GM19397 (cell line): ENCODE measurements around the gene ECT2L.

Experiments
- ATAC-seq: cut with Tn5 transposase; IDR thresholded peaks from one replicate; pipeline ENCODE4 v1.9.1; 2021; ENCODE audit warnings: mild to moderate bottlenecking, moderate library complexity; ENCODE audit not compliant: unreplicated experiment

Gene ECT2L

GRCh38 chr6:138857775-138858174 is 61.9 kb downstream of the ECT2L start:
- ATAC-seq: no peak

- no peak for ATAC-seq
Measured at GRCh38 chr6:138862456-138862855, 66.6 kb downstream of the ECT2L start.

- ATAC-seq: no peak
Measured at GRCh38 chr6:138863321-138863720, 67.4 kb downstream of the ECT2L start.

- no peak for ATAC-seq
Measured at GRCh38 chr6:138864343-138864890, 68.5 kb downstream of the ECT2L start.

GRCh38 chr6:138865480-138866109 is 69.7 kb downstream of the ECT2L start:
- no peak for ATAC-seq

GRCh38 chr6:138868181-138868580 is 72.3 kb downstream of the ECT2L start:
- no peak for ATAC-seq

GRCh38 chr6:138869398-138869797 is 73.5 kb downstream of the ECT2L start:
- no peak for ATAC-seq

- no peak for ATAC-seq
Measured at GRCh38 chr6:138873191-138873590, 77.3 kb downstream of the ECT2L start.

- ATAC-seq: peak; percentile 70
Measured at GRCh38 chr6:138882369-138883017, 86.6 kb downstream of the ECT2L start.

- no peak for ATAC-seq
Measured at GRCh38 chr6:138885156-138885819, 89.4 kb downstream of the ECT2L start.

- no peak for ATAC-seq
Measured at GRCh38 chr6:138891255-138891986, 95.5 kb downstream of the ECT2L start.

GRCh38 chr6:138896104-138896756 is 100.3 kb downstream of the ECT2L start:
- no peak for ATAC-seq

- ATAC-seq: no peak
Measured at GRCh38 chr6:138897031-138897430, 101.1 kb downstream of the ECT2L start.

- ATAC-seq: no peak
Measured at GRCh38 chr6:138907167-138907566, 111.3 kb downstream of the ECT2L start.

GRCh38 chr6:138909511-138909910 is 113.6 kb downstream of the ECT2L start:
- ATAC-seq: no peak

GRCh38 chr6:138909975-138910374 is 114.1 kb downstream of the ECT2L start:
- no peak for ATAC-seq

GRCh38 chr6:138912308-138912707 is 116.4 kb downstream of the ECT2L start:
- no peak for ATAC-seq

GRCh38 chr6:138914701-138915100 is 118.8 kb downstream of the ECT2L start:
- no peak for ATAC-seq

GRCh38 chr6:138920906-138921305 is 125.0 kb downstream of the ECT2L start:
- ATAC-seq: no peak

GRCh38 chr6:138923561-138923960 is 127.7 kb downstream of the ECT2L start:
- ATAC-seq: no peak

- no peak for ATAC-seq
Measured at GRCh38 chr6:138925806-138926205, 129.9 kb downstream of the ECT2L start.
